Measurements from ENCODE around the gene NBPF20.
"Not testable (repeated sequence)": the region's sequence is repeated elsewhere in the genome, so short reads cannot be mapped to it uniquely, and the experiment has no call there.

Gene NBPF20

GRCh38 chr1:145431363-145432256, 6.2 kb upstream of the NBPF20 start:
- H3K4me3 ChIP-seq (ENCODE audit: low read depth, low read length); DNase-seq (ENCODE audit: low read depth): not testable (repeated sequence)

- DNase-seq (ENCODE audit: low read depth); H3K4me3 ChIP-seq (ENCODE audit: low read depth, low read length): not testable (repeated sequence)
These were observed 5.4 kb upstream of the NBPF20 start for GRCh38 chr1:145430830-145431229.

GRCh38 chr1:145429329-145429728, 3.9 kb upstream of the NBPF20 start:
- H3K4me3 ChIP-seq (ENCODE audit: low read depth, low read length); DNase-seq (ENCODE audit: low read depth): not testable (repeated sequence)

- H3K4me3 ChIP-seq (ENCODE audit: low read depth, low read length), result peak overlapping the region; percentile 77
- DNase-seq (ENCODE audit: low read depth), result not testable (repeated sequence)
These were observed 579 bp downstream of the NBPF20 start for GRCh38 chr1:145424612-145425435.

- DNase-seq (ENCODE audit: low read depth); H3K4me3 ChIP-seq (ENCODE audit: low read depth, low read length): not testable (repeated sequence)
These were observed 10.3 kb downstream of the NBPF20 start for GRCh38 chr1:145415149-145415548.

GRCh38 chr1:145407266-145407665, 18.1 kb downstream of the NBPF20 start:
- not testable (repeated sequence) for H3K4me3 ChIP-seq (ENCODE audit: low read depth, low read length); DNase-seq (ENCODE audit: low read depth)

- DNase-seq (ENCODE audit: low read depth); H3K4me3 ChIP-seq (ENCODE audit: low read depth, low read length): not testable (repeated sequence)
These were observed 20.5 kb downstream of the NBPF20 start for GRCh38 chr1:145404949-145405348.

GRCh38 chr1:145400701-145401100, 24.7 kb downstream of the NBPF20 start:
- DNase-seq (ENCODE audit: low read depth); H3K4me3 ChIP-seq (ENCODE audit: low read depth, low read length): not testable (repeated sequence)

Measured in GM12864 (cell line).